Frontal cortex (tissue), 4 donors: ENCODE data around the gene SEMA6D. TPM values are rescaled to one million over a fixed set of nuclear protein-coding genes. Genes with fewer than 3 reads are reported as not detected.

Experiments used
- DNase-seq, 2 donors: peaks; one replicate each; pipeline ENCODE4 v3.0.0; 2012; ENCODE audit warnings: low spot score in 2 of 2
- FAIRE-seq: peaks from 2 replicates; lab custom pipeline; 2012; peaks lifted over from hg19 to GRCh38; lab: Jason Lieb, UNC
- total RNA-seq: library from RNA; depleted of rRNA; stranded (reverse); fragments of >200 nt; gene quantifications from one replicate; pipeline ENCODE4 v1.2.3, GENCODE V29; 2014
- donor health status: control.
- donor health status: control.
- donor health status: control.

Gene SEMA6D
- total RNA-seq, 1 donor from 2014 or later, result 49.3 TPM

- DNase-seq (no peak), FAIRE-seq (no peak)
Measured at GRCh38 chr15:47812470-47812999, 95.2 kb downstream of the SEMA6D start.

DNA sequence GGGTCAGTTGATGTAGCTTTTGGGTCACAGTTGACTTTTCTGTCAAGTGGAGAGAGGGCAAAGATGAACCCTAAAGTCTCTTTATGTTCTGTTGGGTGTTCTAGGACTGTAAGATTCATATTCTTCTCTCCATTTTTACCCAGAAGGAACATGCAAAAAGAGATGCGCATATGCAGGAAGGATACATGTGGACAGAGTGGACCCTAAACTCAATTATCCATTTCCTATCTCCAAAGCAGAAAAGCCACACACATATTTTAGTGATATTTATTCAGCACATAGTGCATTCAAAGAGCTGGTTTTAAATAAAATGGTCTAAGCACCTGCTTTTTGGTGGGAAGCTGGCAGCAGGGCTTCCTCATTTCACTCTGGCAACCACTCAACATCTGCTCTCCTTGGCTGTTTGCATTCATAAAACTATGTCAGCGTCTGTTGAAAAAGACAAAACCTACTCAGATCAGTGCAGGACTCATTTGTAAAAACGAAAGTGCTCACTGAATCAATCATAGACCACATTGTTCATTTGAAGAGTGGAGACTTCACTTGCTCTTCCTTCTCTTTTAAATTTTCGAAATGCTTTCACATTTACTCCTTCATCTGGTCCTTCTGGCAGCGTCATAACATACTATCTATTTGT lies 96.6 kb downstream of the SEMA6D start:
- no peak for DNase-seq
- FAIRE-seq, result no peak

DNA sequence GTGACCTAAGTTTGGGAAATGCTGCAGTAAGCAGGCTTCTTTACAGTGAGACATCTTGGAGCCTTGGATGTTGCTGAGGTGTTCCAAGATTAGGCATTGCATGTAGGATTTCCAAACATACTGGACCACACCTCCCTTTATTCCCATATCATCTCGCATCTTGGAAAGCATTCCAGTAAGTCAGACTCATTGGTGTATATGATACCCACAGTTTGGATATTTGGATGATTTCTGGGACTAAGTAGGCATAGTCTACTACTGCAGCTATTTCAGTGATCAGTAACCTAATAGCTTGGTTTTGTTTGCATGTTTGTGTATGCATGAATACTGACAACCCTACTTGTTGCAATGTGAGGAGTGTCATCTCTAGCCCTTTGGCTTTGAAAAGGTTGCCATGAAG lies 97.3 kb downstream of the SEMA6D start:
- no peak for FAIRE-seq
- DNase-seq, result no peak

GRCh38 chr15:47817969-47818548 lies 100.8 kb downstream of the SEMA6D start:
- FAIRE-seq (no peak), DNase-seq (no peak)

DNA sequence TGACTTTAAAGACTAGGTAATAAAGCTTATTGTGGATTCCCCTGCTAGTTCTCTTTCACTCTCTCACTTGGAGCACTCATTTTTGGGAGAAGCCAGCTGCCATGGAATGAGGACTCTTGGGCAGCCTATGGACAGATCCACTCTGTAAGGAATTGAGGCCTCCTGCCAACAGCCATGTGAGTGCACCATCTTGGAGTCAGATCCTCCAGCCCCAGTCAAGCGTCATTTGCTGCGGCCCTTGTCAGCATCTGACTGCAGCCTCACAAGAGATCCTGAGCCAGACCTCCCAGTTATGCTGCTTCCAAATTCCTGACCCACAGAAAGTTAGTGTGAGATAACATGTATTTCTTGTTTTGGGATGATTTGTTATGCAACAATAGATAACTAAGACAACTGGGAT lies 101.9 kb downstream of the SEMA6D start:
- DNase-seq (no peak), FAIRE-seq (no peak)

GRCh38 chr15:47820057-47820746 lies 102.9 kb downstream of the SEMA6D start:
- FAIRE-seq, result no peak
- DNase-seq, result no peak

DNA sequence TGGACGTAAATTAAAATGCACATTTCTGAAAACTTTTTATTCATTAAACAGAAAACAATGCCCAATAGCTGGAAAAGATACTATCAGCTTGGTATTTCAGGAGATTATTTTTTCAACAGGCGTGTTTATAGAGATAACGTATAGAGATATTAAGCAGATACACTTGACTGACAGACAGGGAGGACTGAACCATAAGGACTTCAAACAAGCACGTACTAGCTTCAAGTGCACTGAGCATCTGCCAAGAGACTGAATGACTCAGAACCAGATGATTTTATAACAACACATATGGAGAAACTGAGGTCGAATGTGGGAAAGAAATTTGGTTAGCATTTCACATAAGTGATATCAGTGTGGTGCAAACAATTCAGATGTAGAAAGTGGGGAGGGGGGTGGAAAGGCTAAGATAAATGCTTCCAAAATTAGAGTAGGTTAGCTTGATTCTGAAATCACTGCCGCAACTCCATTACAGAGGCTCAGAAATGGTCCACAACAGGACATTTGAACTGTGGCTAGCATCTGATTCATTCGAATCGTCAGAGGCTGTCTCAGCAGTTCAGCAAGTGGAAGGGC lies 103.5 kb downstream of the SEMA6D start:
- FAIRE-seq (no peak), DNase-seq (no peak)

- FAIRE-seq (no peak), DNase-seq (no peak)
Measured at GRCh38 chr15:47822048-47822447, 104.7 kb downstream of the SEMA6D start.
